Mesenchymal stem cell (in vitro differentiated cells and primary cell): Measurements from ENCODE around the gene C2.
A peak's percentile ranks its signal among the peaks of the same experiment; 100 is the strongest.

Experiments
- DNase-seq: peaks from one replicate; pipeline ENCODE4 v3.0.0-alpha.2; 2013
- H2AFZ ChIP-seq: one replicate; pipeline ENCODE4 v1.6.1; 2013; ENCODE audit warnings: low read depth, mild to moderate bottlenecking, control low read depth, inconsistent platforms, low read length, moderate library complexity
- H2AK5ac ChIP-seq: 2 replicates; pipeline ENCODE4 v1.6.1; 2013; ENCODE audit warnings: low read length, moderate library complexity, mild to moderate bottlenecking, inconsistent platforms; ENCODE audit not compliant: severe bottlenecking
- H2BK120ac ChIP-seq: one replicate; pipeline ENCODE4 v1.6.1; 2013; ENCODE audit warnings: low read depth, mild to moderate bottlenecking, inconsistent platforms, low read length, moderate library complexity
- H2BK12ac ChIP-seq, 2 experiments: one replicate each; pipeline ENCODE4 v1.6.1; 2013; ENCODE audit warnings: inconsistent platforms in 2 of 2, low read length in 2 of 2, mild to moderate bottlenecking in 2 of 2, moderate library complexity in 2 of 2, control low read depth in 1 of 2
- H2BK15ac ChIP-seq: one replicate; pipeline ENCODE4 v1.6.1; 2013; ENCODE audit warnings: mild to moderate bottlenecking, low read depth, inconsistent platforms; ENCODE audit not compliant: poor library complexity, severe bottlenecking
- H2BK5ac ChIP-seq: 2 replicates; pipeline ENCODE4 v1.6.1; 2013; ENCODE audit warnings: low read depth, mild to moderate bottlenecking, low read length, control low read depth, inconsistent platforms; ENCODE audit not compliant: poor library complexity, severe bottlenecking
- H3K14ac ChIP-seq, 2 experiments: one replicate each; pipeline ENCODE4 v1.6.1; 2013; ENCODE audit warnings: inconsistent platforms in 2 of 2, low read length in 2 of 2, control low read depth in 1 of 2, mild to moderate bottlenecking in 1 of 2, moderate library complexity in 1 of 2
- H3K18ac ChIP-seq, 2 experiments: one replicate each; pipeline ENCODE4 v1.6.1; 2013; ENCODE audit warnings: inconsistent platforms in 2 of 2, low read length in 2 of 2, control low read depth in 1 of 2, low read depth in 1 of 2, mild to moderate bottlenecking in 1 of 2
- H3K23ac ChIP-seq, 2 experiments: one replicate each; pipeline ENCODE4 v1.6.1; 2013; ENCODE audit warnings: inconsistent platforms in 2 of 2, low read length in 2 of 2, mild to moderate bottlenecking in 2 of 2, moderate library complexity in 2 of 2, control low read depth in 1 of 2
- H3K27ac ChIP-seq: 2 replicates; pipeline ENCODE4 v1.5.1; 2013; ENCODE audit warnings: mild to moderate bottlenecking, moderate library complexity, low read length, control low read depth, inconsistent platforms; ENCODE audit not compliant: poor library complexity, severe bottlenecking
- H3K27me3 ChIP-seq, 2 experiments: 2 replicates each; pipeline versions ENCODE4 v1.6.1 to v1.7.0; 2013; ENCODE audit warnings: low read length in 2 of 2, mild to moderate bottlenecking in 2 of 2, moderate library complexity in 2 of 2, control low read depth in 1 of 2, inconsistent platforms in 1 of 2; ENCODE audit not compliant: control insufficient read depth in 1 of 2, insufficient read depth in 1 of 2
- H3K36me3 ChIP-seq, 2 experiments: 2 replicates each; pipeline versions ENCODE4 v1.6.1 to v1.7.0; 2013; ENCODE audit warnings: low read length in 2 of 2, control low read depth in 1 of 2, inconsistent platforms in 1 of 2, low read depth in 1 of 2, mild to moderate bottlenecking in 1 of 2; ENCODE audit not compliant: insufficient read depth in 2 of 2, control insufficient read depth in 1 of 2
- H3K4ac ChIP-seq, 2 experiments: one replicate each; pipeline ENCODE4 v1.6.1; 2013; ENCODE audit warnings: inconsistent platforms in 2 of 2, low read length in 2 of 2, mild to moderate bottlenecking in 2 of 2, moderate library complexity in 2 of 2, control low read depth in 1 of 2, low read depth in 1 of 2
- H3K4me1 ChIP-seq: 2 replicates; pipeline ENCODE4 v1.6.1; 2013; ENCODE audit warnings: low read depth, low read length, control low read depth; ENCODE audit not compliant: control insufficient read depth, insufficient read depth
- H3K4me2 ChIP-seq: 2 replicates; pipeline ENCODE4 v1.6.1; 2013; ENCODE audit warnings: low read length, mild to moderate bottlenecking, inconsistent platforms; ENCODE audit not compliant: poor library complexity, severe bottlenecking
- H3K4me3 ChIP-seq, 2 experiments: 2 replicates each; pipeline versions ENCODE4 v1.5.1 to v1.7.0; 2013; ENCODE audit warnings: low read length in 2 of 2, mild to moderate bottlenecking in 2 of 2, control low read depth in 1 of 2, low read depth in 1 of 2; ENCODE audit not compliant: insufficient read depth in 1 of 2
- H3K79me1 ChIP-seq: replicated peaks from 2 replicates; pipeline ENCODE4 v1.6.1; 2013; ENCODE audit warnings: mild to moderate bottlenecking, control low read depth, low read length, inconsistent platforms; ENCODE audit not compliant: poor library complexity, severe bottlenecking
- H3K9ac ChIP-seq: 2 replicates; pipeline ENCODE4 v1.7.0; 2013; ENCODE audit warnings: mild to moderate bottlenecking, low read length, moderate library complexity
- H3K9me3 ChIP-seq: 2 replicates; pipeline ENCODE4 v1.7.0; 2013; ENCODE audit warnings: mild to moderate bottlenecking, low read length; ENCODE audit not compliant: control insufficient read depth
- H4K8ac ChIP-seq: one replicate; pipeline ENCODE4 v1.6.1; 2013; ENCODE audit warnings: inconsistent platforms, mild to moderate bottlenecking, low read length, moderate library complexity
- H4K91ac ChIP-seq: one replicate; pipeline ENCODE4 v1.6.1; 2013; ENCODE audit warnings: mild to moderate bottlenecking, low read length, inconsistent platforms
- WGBS: methylation state at CpG from one replicate; pipeline ENCODE4 v1.1.7; 2013; ENCODE audit warnings: mixed read lengths; 5-methylcytosine and 5-hydroxymethylcytosine counted together

The C2 gene

GRCh38 chr6:31888276-31889258 is 39.0 kb upstream of the C2 start:
- Histone ChIP-seq H2AFZ (no peak overlapping the region), H3K18ac (no peak overlapping the region), H3K23ac (no peak overlapping the region), H2BK15ac (no peak overlapping the region), H2BK5ac (no peak overlapping the region), H3K9me3 (no peaks in the 10 kb centered on the region), H3K79me1 (peaks cover 14% of the 10 kb centered on the region), H4K91ac (no peak overlapping the region), H2BK12ac (no peak overlapping the region), H3K4me3 (peak overlapping the region in 1 of 2 experiments; percentile 6), H3K4ac (no peak overlapping the region), H3K36me3 (peaks cover 66 to 89% of the 10 kb centered on the region in 2 experiments), H3K4me2 (no peak overlapping the region), H2AK5ac (no peak overlapping the region), H4K8ac (no peak overlapping the region), H3K27ac (no peak overlapping the region), H2BK120ac (no peak overlapping the region), H3K9ac (no peak overlapping the region), H3K27me3 (no peaks in the 10 kb centered on the region), H3K14ac (no peak overlapping the region), H3K4me1 (peaks cover 5% of the 10 kb centered on the region)
- 88% methylated on average over 34 of the region's 43 CpGs for WGBS
- DNase-seq = no peak

DNA sequence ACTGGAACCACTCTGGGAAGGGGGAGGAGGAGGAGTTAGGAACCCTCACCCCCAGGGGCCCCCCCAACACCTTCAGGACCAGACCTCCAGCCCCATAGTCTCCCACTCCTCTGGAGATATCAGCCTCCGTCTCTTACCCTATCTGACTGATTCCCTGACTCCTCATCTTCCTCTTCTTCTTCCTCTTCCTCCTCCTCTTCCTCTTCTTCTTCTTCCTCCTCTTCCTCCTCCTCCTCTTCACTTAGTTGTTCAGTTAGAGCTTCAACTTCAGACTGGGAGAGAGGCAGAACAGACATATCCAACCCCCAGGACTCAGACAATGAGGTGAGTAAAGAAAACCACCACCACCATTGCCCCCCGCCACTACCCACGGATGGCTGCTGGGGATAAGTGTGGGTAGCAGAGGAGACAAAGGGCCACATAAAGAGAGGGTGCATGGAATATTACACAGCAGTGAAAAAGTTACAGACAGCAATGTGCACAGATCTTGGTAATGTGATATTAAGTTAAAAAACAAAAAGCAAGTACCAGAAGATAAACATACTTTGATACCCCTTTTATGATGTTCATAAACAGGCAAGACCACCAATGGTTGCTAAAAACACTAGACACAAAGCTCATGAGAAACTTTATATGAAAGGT is 38.1 kb upstream of the C2 start:
- Histone ChIP-seq H3K79me1 (peaks cover 14% of the 10 kb centered on the region), H3K36me3 (peaks cover 64 to 82% of the 10 kb centered on the region in 2 experiments), H3K4ac (no peak overlapping the region), H3K9me3 (no peaks in the 10 kb centered on the region), H3K4me3 (no peak overlapping the region), H2BK12ac (no peak overlapping the region), H2BK15ac (no peak overlapping the region), H3K27ac (no peak overlapping the region), H3K14ac (no peak overlapping the region), H3K4me1 (peaks cover 5% of the 10 kb centered on the region), H3K23ac (no peak overlapping the region), H2AK5ac (no peak overlapping the region), H4K91ac (no peak overlapping the region), H2BK5ac (no peak overlapping the region), H3K18ac (no peak overlapping the region), H3K27me3 (no peaks in the 10 kb centered on the region), H3K4me2 (no peak overlapping the region), H2AFZ (no peak overlapping the region), H4K8ac (no peak overlapping the region), H2BK120ac (no peak overlapping the region), H3K9ac (no peak overlapping the region)
- DNase-seq = no peak
- WGBS = 100% methylated on average over 2 of the region's 3 CpGs

GRCh38 chr6:31892821-31893220 is 34.7 kb upstream of the C2 start:
- peaks cover 51 to 67% of the 10 kb centered on the region in 2 experiments for H3K36me3 ChIP-seq
- H3K4ac ChIP-seq = no peak overlapping the region
- H2BK5ac ChIP-seq = no peak overlapping the region
- no peak overlapping the region for H3K18ac ChIP-seq
- no peaks in the 10 kb centered on the region for H3K9me3 ChIP-seq
- no peak overlapping the region for H2BK15ac ChIP-seq
- no peak overlapping the region for H2BK12ac ChIP-seq
- no peak overlapping the region for H3K23ac ChIP-seq
- H2AK5ac ChIP-seq = no peak overlapping the region
- peaks cover 10% of the 10 kb centered on the region for H3K4me1 ChIP-seq
- H3K27ac ChIP-seq = no peak overlapping the region
- no peak overlapping the region for H4K8ac ChIP-seq
- H3K27me3 ChIP-seq = no peaks in the 10 kb centered on the region
- no peak for DNase-seq
- no peak overlapping the region for H3K4me3 ChIP-seq
- 86% methylated on average over 5 of the region's 6 CpGs for WGBS
- H2BK120ac ChIP-seq = no peak overlapping the region
- H4K91ac ChIP-seq = no peak overlapping the region
- H2AFZ ChIP-seq = no peak overlapping the region
- no peak overlapping the region for H3K4me2 ChIP-seq
- peaks cover 22% of the 10 kb centered on the region for H3K79me1 ChIP-seq
- peak overlapping the region; percentile 4 for H3K9ac ChIP-seq
- H3K14ac ChIP-seq = no peak overlapping the region

- Histone ChIP-seq H2BK12ac (no peak overlapping the region), H3K9ac (peak overlapping the region; percentile 92), H3K4me1 (peaks cover 27% of the 10 kb centered on the region), H3K9me3 (no peaks in the 10 kb centered on the region), H3K23ac (no peak overlapping the region), H3K27me3 (no peaks in the 10 kb centered on the region), H2BK5ac (no peak overlapping the region), H3K4ac (peak overlapping the region in 1 of 2 experiments; percentile 5), H2BK15ac (peak overlapping the region; percentile 60), H4K8ac (no peak overlapping the region), H3K14ac (no peak overlapping the region), H3K79me1 (peaks cover 24% of the 10 kb centered on the region), H3K27ac (no peak overlapping the region), H2BK120ac (no peak overlapping the region), H3K4me2 (peak overlapping the region; percentile 55), H3K18ac (no peak overlapping the region), H2AFZ (no peak overlapping the region), H3K4me3 (peak overlapping the region; percentile 93 to 96), H3K36me3 (peaks cover 39 to 46% of the 10 kb centered on the region in 2 experiments), H4K91ac (no peak overlapping the region), H2AK5ac (no peak overlapping the region)
- WGBS = 61% methylated on average over 4 of the region's 4 CpGs
- DNase-seq = no peak
Measured at GRCh38 chr6:31896493-31896855, 31.0 kb upstream of the C2 start.
